Transverse colon (tissue), 4 donors: ENCODE data around the gene AGBL5.

Experiments
- POLR2A ChIP-seq: fragments of 450-650 bp; IDR thresholded peaks from one replicate; pipeline ENCODE4 v1.6.1; 2016; ENCODE audit warnings: antibody characterized with exemption, mild to moderate bottlenecking, moderate library complexity
- POLR2AphosphoS5 ChIP-seq, 3 donors: sonication (generic); formaldehyde crosslinking; IDR thresholded peaks; one replicate each; pipeline ENCODE4 v1.6.1; 2016; ENCODE audit warnings: antibody characterized with exemption in 3 of 3
- TF ChIP-seq, protein P1 (sequence below), 5 experiments: fragments of 200-600 bp in 3 of 5; fragments of 450-650 bp in 2 of 5; sonication (generic) in 3 of 5; IDR thresholded peaks; 1 replicate in 2 of 5; 2 replicates in 3 of 5; pipeline ENCODE4 v1.5.1; 2016 to 2017; ENCODE audit warnings: antibody characterized with exemption in 5 of 5, inconsistent platforms in 3 of 5, mild to moderate bottlenecking in 2 of 5, moderate library complexity in 1 of 5

DNA sequence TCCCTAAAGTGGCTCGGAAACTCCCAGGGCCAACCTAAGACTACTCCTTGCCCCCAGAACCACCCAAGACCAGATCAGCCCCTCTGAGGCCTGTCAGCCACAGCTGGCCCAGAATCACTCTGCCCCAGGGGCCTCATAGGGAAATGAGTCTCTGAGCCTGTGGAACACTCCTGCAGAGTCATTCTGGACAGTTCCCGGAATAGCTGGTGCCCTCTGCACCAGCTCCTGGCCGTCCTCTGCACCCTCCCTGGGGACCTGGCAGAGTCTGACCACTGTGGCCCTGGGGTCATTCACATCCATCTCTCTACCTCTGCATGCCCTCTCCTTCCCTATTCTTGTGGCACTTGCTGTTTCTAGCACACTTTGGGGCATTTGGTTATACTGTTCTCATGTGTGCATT, 33.3 kb upstream of the AGBL5 start:
- no peak for TF ChIP-seq POLR2AphosphoS5 (IDR thresholded peaks at IDR 0.05)
- TF ChIP-seq POLR2A = no peak
- TF ChIP-seq, protein P1, sequence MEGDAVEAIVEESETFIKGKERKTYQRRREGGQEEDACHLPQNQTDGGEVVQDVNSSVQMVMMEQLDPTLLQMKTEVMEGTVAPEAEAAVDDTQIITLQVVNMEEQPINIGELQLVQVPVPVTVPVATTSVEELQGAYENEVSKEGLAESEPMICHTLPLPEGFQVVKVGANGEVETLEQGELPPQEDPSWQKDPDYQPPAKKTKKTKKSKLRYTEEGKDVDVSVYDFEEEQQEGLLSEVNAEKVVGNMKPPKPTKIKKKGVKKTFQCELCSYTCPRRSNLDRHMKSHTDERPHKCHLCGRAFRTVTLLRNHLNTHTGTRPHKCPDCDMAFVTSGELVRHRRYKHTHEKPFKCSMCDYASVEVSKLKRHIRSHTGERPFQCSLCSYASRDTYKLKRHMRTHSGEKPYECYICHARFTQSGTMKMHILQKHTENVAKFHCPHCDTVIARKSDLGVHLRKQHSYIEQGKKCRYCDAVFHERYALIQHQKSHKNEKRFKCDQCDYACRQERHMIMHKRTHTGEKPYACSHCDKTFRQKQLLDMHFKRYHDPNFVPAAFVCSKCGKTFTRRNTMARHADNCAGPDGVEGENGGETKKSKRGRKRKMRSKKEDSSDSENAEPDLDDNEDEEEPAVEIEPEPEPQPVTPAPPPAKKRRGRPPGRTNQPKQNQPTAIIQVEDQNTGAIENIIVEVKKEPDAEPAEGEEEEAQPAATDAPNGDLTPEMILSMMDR (IDR thresholded peaks at IDR 0.05) = no peak
